HEK293T (cell line): ENCODE data around the gene VPREB3.

Experiments used
- CTCF ChIA-PET: fragments of 350-600 bp; formaldehyde crosslinking; extraction: SDS; loops from one replicate; lab custom pipeline; 2021; ENCODE audit warnings: antibody characterized with exemption, inconsistent platforms; lab: Yijun Ruan, JAX
- POLR2A ChIA-PET: fragments of 350-600 bp; formaldehyde crosslinking; extraction: SDS; loops from one replicate; lab custom pipeline; 2020; ENCODE audit warnings: antibody characterized with exemption, inconsistent platforms; lab: Yijun Ruan, JAX
- DNase-seq: peaks from one replicate; pipeline ENCODE4 v3.0.0; 2012; ENCODE audit warnings: mixed read lengths; ENCODE audit errors: extremely low spot score
- ARNT ChIP-seq: fragments of 450-650 bp; IDR thresholded peaks from 2 replicates; pipeline ENCODE4 v1.6.1; 2017; ENCODE audit warnings: mild to moderate bottlenecking
- BHLHE40 ChIP-seq: fragments of 450-650 bp; IDR thresholded peaks from 2 replicates; pipeline ENCODE4 v1.6.1; 2016; ENCODE audit warnings: mild to moderate bottlenecking, moderate library complexity, borderline replicate concordance
- CTBP1 ChIP-seq: fragments of 450-650 bp; IDR thresholded peaks from 2 replicates; pipeline ENCODE4 v1.6.1; 2016; ENCODE audit warnings: borderline replicate concordance
- ELF4 ChIP-seq: fragments of 450-650 bp; IDR thresholded peaks from 2 replicates; pipeline ENCODE4 v1.6.1; 2017; ENCODE audit warnings: antibody characterized with exemption
- FOXA1 ChIP-seq: fragments of 450-650 bp; IDR thresholded peaks from 2 replicates; pipeline ENCODE4 v1.6.1; 2016; ENCODE audit warnings: mild to moderate bottlenecking
- FOXK2 ChIP-seq: fragments of 450-650 bp; IDR thresholded peaks from 2 replicates; pipeline ENCODE4 v1.6.1; 2016; ENCODE audit warnings: mild to moderate bottlenecking
- FOXM1 ChIP-seq: fragments of 450-650 bp; IDR thresholded peaks from 2 replicates; pipeline ENCODE4 v1.6.1; 2017; ENCODE audit warnings: mild to moderate bottlenecking, borderline replicate concordance
- HDGF ChIP-seq: fragments of 450-650 bp; IDR thresholded peaks from 2 replicates; pipeline ENCODE4 v1.6.1; 2017; ENCODE audit warnings: antibody characterized with exemption, borderline replicate concordance
- L3MBTL2 ChIP-seq: fragments of 450-650 bp; conservative IDR thresholded peaks from 2 replicates; pipeline ENCODE4 v1.6.1; 2016; ENCODE audit warnings: mild to moderate bottlenecking
- LEF1 ChIP-seq: fragments of 450-650 bp; IDR thresholded peaks from 2 replicates; pipeline ENCODE4 v1.6.1; 2017; ENCODE audit warnings: mild to moderate bottlenecking, borderline replicate concordance
- NFRKB ChIP-seq: fragments of 450-650 bp; IDR thresholded peaks from 2 replicates; pipeline ENCODE4 v1.6.1; 2016; ENCODE audit warnings: mild to moderate bottlenecking, moderate library complexity
- PKNOX1 ChIP-seq: fragments of 450-650 bp; IDR thresholded peaks from 2 replicates; pipeline ENCODE4 v1.6.1; 2016
- SP1 ChIP-seq: fragments of 450-650 bp; IDR thresholded peaks from 2 replicates; pipeline ENCODE4 v1.6.1; 2017
- SUZ12 ChIP-seq: fragments of 450-650 bp; IDR thresholded peaks from 2 replicates; pipeline ENCODE4 v1.6.1; 2016; ENCODE audit warnings: mild to moderate bottlenecking
- TARDBP ChIP-seq: fragments of 450-650 bp; IDR thresholded peaks from 2 replicates; pipeline ENCODE4 v1.6.1; 2016
- ZNF384 ChIP-seq: fragments of 450-650 bp; IDR thresholded peaks from 2 replicates; pipeline ENCODE4 v1.6.1; 2016

VPREB3 gene

DNA sequence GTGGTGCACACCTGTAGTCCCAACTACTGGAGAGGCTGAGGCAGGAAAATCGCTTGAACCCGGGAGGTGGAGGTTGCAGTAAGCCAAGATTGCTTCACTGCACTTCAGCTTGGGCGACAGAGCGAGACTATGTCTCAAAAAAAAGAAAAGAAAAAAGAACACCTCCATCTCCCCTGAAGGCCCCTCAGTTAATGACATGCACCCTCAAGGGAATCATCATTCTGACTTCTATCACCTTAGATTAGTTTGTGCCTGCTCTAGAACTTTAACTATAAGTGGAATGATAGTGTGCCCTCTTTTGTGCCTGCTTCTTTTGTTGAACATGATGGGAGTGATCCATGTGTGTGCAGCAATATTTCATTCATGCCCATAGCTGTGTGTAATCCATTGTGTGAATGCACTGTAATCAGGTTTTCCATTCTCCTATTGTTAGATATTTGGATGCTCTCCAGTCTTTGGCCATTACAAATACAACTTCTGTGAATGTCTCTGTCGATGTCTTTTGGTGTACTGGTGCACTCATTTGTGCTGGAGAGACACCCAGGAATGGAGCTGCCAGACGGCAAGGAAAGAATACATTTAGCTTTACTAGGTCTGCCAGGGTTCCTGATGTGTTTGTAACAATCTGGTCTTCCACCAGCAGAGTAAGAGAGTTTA, 883 bp upstream of the VPREB3 start:
- DNase-seq: no peak
- TF ChIP-seq ARNT (no peak), ELF4 (no peak), LEF1 (no peak), SUZ12 (no peak), BHLHE40 (no peak), FOXA1 (no peak), L3MBTL2 (no peak), ZNF384 (no peak), NFRKB (no peak), FOXK2 (no peak), SP1 (no peak), HDGF (no peak), TARDBP (no peak), CTBP1 (no peak)
- ChIA-PET POLR2A (interaction anchor here (1.0 to 1.3 kb wide), 3 partner anchors 8 to 17 kb away, joined by 3 to 4 read pairs (median 3); partner anchors contain the start of gene C22orf15), CTCF (no interaction called here)

GRCh38 chr22:23753385-23753784, 840 bp downstream of the VPREB3 start:
- POLR2A ChIA-PET: interaction anchor here (1.0 to 1.3 kb wide), 2 partner anchors 36 to 104 kb away, joined by 3 to 6 read pairs; partner anchors contain the start of gene SLC2A11
- no peak for DNase-seq
- CTCF ChIA-PET: no interaction called here
- TF ChIP-seq ZNF384: no peak

DNA sequence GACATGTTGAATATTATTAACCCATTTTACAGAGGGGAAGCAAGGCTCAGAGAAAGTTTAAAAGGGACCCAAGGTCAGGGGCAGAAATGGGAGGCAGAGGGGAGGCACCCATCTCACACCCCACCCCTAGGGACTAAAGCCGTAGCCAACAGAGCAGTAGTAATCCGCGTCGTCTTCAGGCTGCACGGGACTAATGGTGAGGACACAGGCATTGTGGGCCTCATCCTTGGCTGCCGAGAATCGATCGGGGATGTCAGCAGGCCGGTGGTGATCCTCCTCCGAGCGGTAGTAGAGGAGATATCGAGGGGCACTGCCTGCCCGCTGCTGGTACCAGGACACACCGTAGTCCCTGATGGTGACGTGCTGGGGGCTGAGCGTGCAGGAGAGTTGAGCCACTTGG, 1.5 kb downstream of the VPREB3 start:
- ChIA-PET POLR2A (interaction anchor here (1.3 kb wide), 1 partner anchor 105 kb away, joined by 6 read pairs; the partner anchor contains the start of gene SLC2A11), CTCF (no interaction called here)
- DNase-seq: no peak
- TF ChIP-seq ZNF384 (no peak), FOXA1 (no peak)

- ChIA-PET POLR2A (interaction anchor here (1.3 to 3.3 kb wide), 4 partner anchors 8 to 105 kb away, joined by 6 to 19 read pairs (median 10); partner anchors contain the start of genes C22orf15, CHCHD10 and SLC2A11), CTCF (no interaction called here)
- no peak for DNase-seq
- TF ChIP-seq BHLHE40 (no peak), L3MBTL2 (no peak), SP1 (no peak), SUZ12 (no peak), NFRKB (no peak)
These were observed 2.0 kb downstream of the VPREB3 start for GRCh38 chr22:23752090-23752691.

DNA sequence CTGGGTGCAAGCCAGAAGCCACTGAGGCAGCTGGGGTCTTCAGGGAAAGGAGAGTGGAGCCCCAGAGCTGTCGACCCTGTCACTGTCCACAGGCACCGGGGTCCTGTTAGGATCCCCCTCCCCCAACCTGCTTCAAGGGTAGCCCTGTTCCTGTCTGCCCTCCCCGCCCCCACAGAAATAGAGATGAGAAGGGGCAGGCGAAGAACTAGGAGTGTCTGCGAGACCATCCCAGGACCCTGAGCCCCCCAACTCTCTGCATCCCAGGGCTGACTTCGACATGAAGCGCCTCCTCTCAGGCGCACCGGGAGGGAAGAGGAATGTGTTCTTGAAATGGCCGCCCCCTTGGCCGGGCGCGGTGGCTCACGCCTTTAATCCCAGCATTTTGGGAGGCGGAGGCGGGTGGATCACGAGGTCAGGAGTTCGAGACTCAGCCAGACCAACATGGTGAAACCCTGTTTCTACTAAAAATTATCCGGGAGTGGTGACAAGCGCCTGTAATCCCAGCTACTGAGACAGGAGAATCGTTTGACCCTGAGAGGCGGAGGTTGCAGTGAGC, 2.7 kb downstream of the VPREB3 start:
- CTCF ChIA-PET: no interaction called here
- peak; percentile 80 for TF ChIP-seq L3MBTL2
- TF ChIP-seq SP1: no peak
- no peak for TF ChIP-seq FOXA1
- TF ChIP-seq FOXK2: no peak
- no peak for TF ChIP-seq CTBP1
- no peak for TF ChIP-seq SUZ12
- no peak for TF ChIP-seq TARDBP
- TF ChIP-seq ARNT: no peak
- TF ChIP-seq ELF4: no peak
- TF ChIP-seq ZNF384: peak; percentile 61; the same call in 1 of the 2 replicates
- no peak for TF ChIP-seq PKNOX1
- peak; percentile 48 for DNase-seq
- POLR2A ChIA-PET: interaction anchor here (0.9 to 3.3 kb wide), 8 partner anchors 8 to 35 kb away, joined by 3 to 19 read pairs (median 7); partner anchors contain the start of genes C22orf15 and CHCHD10

GRCh38 chr22:23750714-23751440, 3.3 kb downstream of the VPREB3 start, which contains the start of gene ZNF70:
TSS of gene ZNF70 (minus strand) at chr22:23751112. CDS start at chr22:23745140, 5,972 bp downstream.
- CTCF ChIA-PET: no interaction called here
- TF ChIP-seq LEF1 (no peak), ARNT (no peak), BHLHE40 (no peak), SUZ12 (no peak), L3MBTL2 (peak; percentile 78), ELF4 (peak; percentile 49; the same call in 1 of the 2 replicates), FOXA1 (no peak), FOXM1 (no peak), FOXK2 (no peak), HDGF (no peak), NFRKB (no peak), TARDBP (no peak), SP1 (no peak)
- DNase-seq: peak; percentile 95
- POLR2A ChIA-PET: interaction anchor here (0.6 to 3.3 kb wide), 10 partner anchors 9 to 123 kb away, joined by 3 to 19 read pairs (median 6); partner anchors contain the start of genes C22orf15 and CHCHD10

- TF ChIP-seq BHLHE40: no peak
- TF ChIP-seq FOXA1: no peak
- TF ChIP-seq NFRKB: no peak
- no peak for TF ChIP-seq L3MBTL2
- TF ChIP-seq ELF4: no peak
- TF ChIP-seq HDGF: no peak
- no peak for TF ChIP-seq FOXM1
- no peak for TF ChIP-seq TARDBP
- no peak for TF ChIP-seq ZNF384
- TF ChIP-seq CTBP1: no peak
- TF ChIP-seq PKNOX1: no peak
- no peak for TF ChIP-seq SUZ12
- no peak for TF ChIP-seq ARNT
- POLR2A ChIA-PET: interaction anchor here (0.6 to 3.3 kb wide), 11 partner anchors 9 to 123 kb away, joined by 3 to 19 read pairs (median 6); partner anchors contain the start of genes C22orf15, CHCHD10 and SLC2A11
- CTCF ChIA-PET: interaction anchor here (0.8 kb wide), 1 partner anchor 17 kb away, joined by 3 read pairs; the partner anchor contains the start of gene CHCHD10
- DNase-seq: no peak
These were observed 3.9 kb downstream of the VPREB3 start for GRCh38 chr22:23750367-23750713.
